Measurements from ENCODE around the gene TNNT1.

DNA sequence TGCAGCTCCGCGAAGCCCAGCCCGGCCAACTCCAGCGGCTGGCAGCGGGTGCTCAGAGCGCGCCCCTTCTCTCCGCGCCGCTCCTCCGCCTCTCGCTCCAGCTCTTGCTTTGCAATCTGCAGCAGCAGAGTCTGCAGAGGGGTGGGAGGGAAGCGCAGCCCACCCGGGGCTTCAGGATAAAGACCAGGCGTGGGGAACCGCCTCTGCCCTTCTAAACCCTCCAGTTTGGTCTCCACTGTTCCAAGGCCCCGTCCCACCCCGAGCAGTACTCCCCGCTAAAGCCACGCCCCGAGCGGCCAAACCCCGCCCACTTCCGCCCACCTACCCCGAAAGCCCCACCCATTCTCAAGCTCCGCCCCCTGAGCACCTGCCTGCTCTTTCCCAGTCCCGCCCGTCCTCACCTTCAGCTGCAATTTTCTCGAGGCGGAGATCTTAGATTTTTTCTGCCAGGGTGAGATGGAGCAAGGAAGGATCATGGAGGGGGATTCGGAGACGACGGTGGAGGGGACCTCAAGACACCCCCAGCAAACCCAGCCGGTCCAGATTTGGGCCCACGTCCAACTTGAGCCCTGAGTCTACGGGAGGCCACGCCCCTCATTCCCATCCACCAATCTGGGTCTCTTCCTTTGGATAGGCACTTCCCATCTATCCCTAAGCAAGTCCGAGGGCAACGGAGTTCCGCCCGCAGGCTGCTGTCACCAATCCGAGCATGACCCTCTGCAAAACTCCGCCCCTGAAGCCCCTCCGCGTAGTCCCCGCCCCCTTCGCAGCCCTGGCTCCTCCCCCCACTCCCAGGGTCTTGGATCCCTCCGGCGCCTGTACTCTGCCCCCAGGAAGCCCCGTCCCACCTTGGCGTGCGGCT is 7.4 kb upstream of the TNNT1 start:
- TF ChIP-seq, protein P1, sequence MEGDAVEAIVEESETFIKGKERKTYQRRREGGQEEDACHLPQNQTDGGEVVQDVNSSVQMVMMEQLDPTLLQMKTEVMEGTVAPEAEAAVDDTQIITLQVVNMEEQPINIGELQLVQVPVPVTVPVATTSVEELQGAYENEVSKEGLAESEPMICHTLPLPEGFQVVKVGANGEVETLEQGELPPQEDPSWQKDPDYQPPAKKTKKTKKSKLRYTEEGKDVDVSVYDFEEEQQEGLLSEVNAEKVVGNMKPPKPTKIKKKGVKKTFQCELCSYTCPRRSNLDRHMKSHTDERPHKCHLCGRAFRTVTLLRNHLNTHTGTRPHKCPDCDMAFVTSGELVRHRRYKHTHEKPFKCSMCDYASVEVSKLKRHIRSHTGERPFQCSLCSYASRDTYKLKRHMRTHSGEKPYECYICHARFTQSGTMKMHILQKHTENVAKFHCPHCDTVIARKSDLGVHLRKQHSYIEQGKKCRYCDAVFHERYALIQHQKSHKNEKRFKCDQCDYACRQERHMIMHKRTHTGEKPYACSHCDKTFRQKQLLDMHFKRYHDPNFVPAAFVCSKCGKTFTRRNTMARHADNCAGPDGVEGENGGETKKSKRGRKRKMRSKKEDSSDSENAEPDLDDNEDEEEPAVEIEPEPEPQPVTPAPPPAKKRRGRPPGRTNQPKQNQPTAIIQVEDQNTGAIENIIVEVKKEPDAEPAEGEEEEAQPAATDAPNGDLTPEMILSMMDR (conservative IDR thresholded peaks at IDR 0.05) = no peak
- TF ChIP-seq EZH2 (IDR thresholded peaks at IDR 0.05; ENCODE audit: low read depth) = no peak
